ENCODE results near the gene TTLL11.

DNA sequence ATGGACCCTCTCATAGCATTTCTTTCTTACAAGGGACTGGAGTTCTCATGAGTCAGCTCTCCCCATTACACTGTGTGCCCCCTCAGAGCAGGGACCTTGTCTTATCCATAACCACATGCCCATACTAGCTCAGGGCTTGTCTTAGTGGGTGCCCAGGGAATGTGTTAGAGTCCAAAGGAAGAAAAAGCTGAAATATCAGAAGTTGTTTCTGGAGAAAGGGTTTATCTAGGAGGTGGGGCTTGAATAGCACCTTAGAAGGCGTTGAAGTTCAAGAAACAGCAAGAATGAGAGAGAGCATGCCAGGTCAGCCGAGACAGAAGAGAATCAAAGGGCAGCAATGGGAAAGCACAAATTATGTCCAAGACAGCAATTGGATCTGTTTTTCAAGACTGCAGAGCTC is 109.4 kb downstream of the TTLL11 start:
- TF ChIP-seq, protein P1, sequence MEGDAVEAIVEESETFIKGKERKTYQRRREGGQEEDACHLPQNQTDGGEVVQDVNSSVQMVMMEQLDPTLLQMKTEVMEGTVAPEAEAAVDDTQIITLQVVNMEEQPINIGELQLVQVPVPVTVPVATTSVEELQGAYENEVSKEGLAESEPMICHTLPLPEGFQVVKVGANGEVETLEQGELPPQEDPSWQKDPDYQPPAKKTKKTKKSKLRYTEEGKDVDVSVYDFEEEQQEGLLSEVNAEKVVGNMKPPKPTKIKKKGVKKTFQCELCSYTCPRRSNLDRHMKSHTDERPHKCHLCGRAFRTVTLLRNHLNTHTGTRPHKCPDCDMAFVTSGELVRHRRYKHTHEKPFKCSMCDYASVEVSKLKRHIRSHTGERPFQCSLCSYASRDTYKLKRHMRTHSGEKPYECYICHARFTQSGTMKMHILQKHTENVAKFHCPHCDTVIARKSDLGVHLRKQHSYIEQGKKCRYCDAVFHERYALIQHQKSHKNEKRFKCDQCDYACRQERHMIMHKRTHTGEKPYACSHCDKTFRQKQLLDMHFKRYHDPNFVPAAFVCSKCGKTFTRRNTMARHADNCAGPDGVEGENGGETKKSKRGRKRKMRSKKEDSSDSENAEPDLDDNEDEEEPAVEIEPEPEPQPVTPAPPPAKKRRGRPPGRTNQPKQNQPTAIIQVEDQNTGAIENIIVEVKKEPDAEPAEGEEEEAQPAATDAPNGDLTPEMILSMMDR (IDR thresholded peaks at IDR 0.05; ENCODE audit: poor library complexity): no peak
- no peak for TF ChIP-seq EZH2phosphoT487 (IDR thresholded peaks at IDR 0.05; ENCODE audit: low read depth, severe bottlenecking, unreplicated experiment)

Data from hepatocyte (in vitro differentiated cells).